GM18951 (cell line): ENCODE data around the gene PACRG.

ENCODE experiments used
- POLR2A ChIP-seq: IDR thresholded peaks from 4 replicates; pipeline ENCODE4 v1.6.1; 2011; ENCODE audit warnings: mild to moderate bottlenecking; ENCODE audit not compliant: insufficient read length, insufficient read depth; ENCODE audit errors: extremely low read depth
- in situ Hi-C: fragments of 300-500 bp; cut with MboI; formaldehyde crosslinking; loops from one replicate; pipeline ENCODE4 v1.12.0; 2022; ENCODE audit warnings: low sequenced_read_pairs, mixed read lengths, inconsistent platforms; ENCODE audit not compliant: unreplicated experiment

The PACRG gene

GRCh38 chr6:162721404-162721687, 6.4 kb upstream of the PACRG start:
- in situ Hi-C loops, result no loop called here
- no peak for TF ChIP-seq POLR2A

- no peak for TF ChIP-seq POLR2A
- in situ Hi-C loops, result no loop called here
These were observed 5.5 kb upstream of the PACRG start for GRCh38 chr6:162722226-162722625.

- in situ Hi-C loops, result no loop called here
- TF ChIP-seq POLR2A, result no peak
These were observed 5.1 kb upstream of the PACRG start for GRCh38 chr6:162722633-162723032.

- in situ Hi-C loops, result no loop called here
These were observed 840 bp upstream of the PACRG start for GRCh38 chr6:162726947-162727321.

GRCh38 chr6:162728197-162728596, 423 bp downstream of the PACRG start:
- no peak for TF ChIP-seq POLR2A
- in situ Hi-C loops, result no loop called here

More at GRCh38 chr6:162726947-162727321, 840 bp upstream of the PACRG start:
- no peak for TF ChIP-seq POLR2A

GRCh38 chr6:162728706-162729105, 932 bp downstream of the PACRG start:
- in situ Hi-C loops, result no loop called here
- no peak for TF ChIP-seq POLR2A

GRCh38 chr6:162730502-162730901, 2.7 kb downstream of the PACRG start:
- in situ Hi-C loops, result no loop called here
- no peak for TF ChIP-seq POLR2A

GRCh38 chr6:162733489-162733888, 5.7 kb downstream of the PACRG start:
- no peak for TF ChIP-seq POLR2A
- in situ Hi-C loops, result no loop called here

GRCh38 chr6:162736961-162737360, 9.2 kb downstream of the PACRG start:
- no peak for TF ChIP-seq POLR2A
- in situ Hi-C loops, result no loop called here

GRCh38 chr6:162750776-162751175, 23.0 kb downstream of the PACRG start:
- in situ Hi-C loops, result no loop called here
- TF ChIP-seq POLR2A, result no peak

GRCh38 chr6:162751211-162751859, 23.6 kb downstream of the PACRG start:
- in situ Hi-C loops, result no loop called here
- no peak for TF ChIP-seq POLR2A

- in situ Hi-C loops, result no loop called here
- TF ChIP-seq POLR2A, result no peak
These were observed 26.0 kb downstream of the PACRG start for GRCh38 chr6:162753775-162754174.

GRCh38 chr6:162770136-162770535, 42.4 kb downstream of the PACRG start:
- no peak for TF ChIP-seq POLR2A
- in situ Hi-C loops, result no loop called here

- in situ Hi-C loops, result no loop called here
These were observed 43.2 kb downstream of the PACRG start for GRCh38 chr6:162770955-162771354.

GRCh38 chr6:162772466-162772865, 44.7 kb downstream of the PACRG start:
- in situ Hi-C loops, result no loop called here
- no peak for TF ChIP-seq POLR2A

More at GRCh38 chr6:162770955-162771354, 43.2 kb downstream of the PACRG start:
- no peak for TF ChIP-seq POLR2A
